Neural progenitor cell (in vitro differentiated cells): ENCODE data around the gene DPYD. TPM values are rescaled to one million over a fixed set of nuclear protein-coding genes. Genes with fewer than 3 reads are reported as not detected.

Source experiments
- DNase-seq: peaks from one replicate; pipeline ENCODE4 v3.0.0-alpha.2; 2016; ENCODE audit warnings: low spot score
- H2AFZ ChIP-seq: fragments of 200-600 bp; sonication (generic); replicated peaks from 2 replicates; pipeline ENCODE4 v1.6.1; 2016; ENCODE audit warnings: antibody characterized with exemption
- H3F3A ChIP-seq: fragments of 200-600 bp; sonication (generic); 2 replicates; pipeline ENCODE4 v1.6.1; 2016; ENCODE audit warnings: antibody characterized with exemption, low read depth
- H3K27ac ChIP-seq: fragments of 200-600 bp; sonication (generic); 2 replicates; pipeline ENCODE4 v1.5.1; 2016; ENCODE audit warnings: mild to moderate bottlenecking
- H3K27me3 ChIP-seq: fragments of 200-600 bp; sonication (generic); 2 replicates; pipeline ENCODE4 v1.6.1; 2016; ENCODE audit warnings: mild to moderate bottlenecking, moderate library complexity
- H3K36me3 ChIP-seq: fragments of 200-600 bp; sonication (generic); 2 replicates; pipeline ENCODE4 v1.5.1; 2016
- H3K4me1 ChIP-seq: fragments of 200-600 bp; sonication (generic); 2 replicates; pipeline ENCODE4 v1.6.1; 2016; ENCODE audit warnings: mixed run types
- H3K4me2 ChIP-seq: fragments of 200-600 bp; sonication (generic); 2 replicates; pipeline ENCODE4 v1.6.1; 2016
- H3K4me3 ChIP-seq: fragments of 200-600 bp; sonication (generic); 2 replicates; pipeline ENCODE4 v1.5.1; 2016
- H3K79me2 ChIP-seq: fragments of 200-600 bp; sonication (generic); 2 replicates; pipeline ENCODE4 v1.6.1; 2016; ENCODE audit warnings: low read depth
- H3K9ac ChIP-seq: fragments of 200-600 bp; sonication (generic); 2 replicates; pipeline ENCODE4 v1.6.1; 2016
- H3K9me3 ChIP-seq: fragments of 200-600 bp; sonication (generic); 2 replicates; pipeline ENCODE4 v1.5.1; 2016; ENCODE audit warnings: low read depth
- H4K20me1 ChIP-seq: fragments of 200-600 bp; sonication (generic); 2 replicates; pipeline ENCODE4 v1.6.1; 2016; ENCODE audit warnings: low read depth
- H3K27ac Mint-ChIP-seq: 3 replicates; pipeline ENCODE4 v1.8.0; 2021; ENCODE audit warnings: mixed read lengths
- H3K27me3 Mint-ChIP-seq: 2 replicates; pipeline ENCODE4 v1.8.0; 2022; ENCODE audit warnings: low read depth, mild to moderate bottlenecking, inconsistent platforms, moderate library complexity, mixed read lengths; ENCODE audit not compliant: insufficient read depth
- H3K36me3 Mint-ChIP-seq: 3 replicates; pipeline ENCODE4 v1.8.0; 2021; ENCODE audit warnings: mixed read lengths
- H3K4me1 Mint-ChIP-seq: 3 replicates; pipeline ENCODE4 v1.8.0; 2021; ENCODE audit warnings: mixed read lengths
- H3K4me3 Mint-ChIP-seq: 3 replicates; pipeline ENCODE4 v1.8.0; 2021; ENCODE audit warnings: mild to moderate bottlenecking, moderate library complexity, mixed read lengths
- H3K9me3 Mint-ChIP-seq: 3 replicates; pipeline ENCODE4 v1.8.0; 2020; ENCODE audit warnings: mixed read lengths
- EZH2 ChIP-seq: fragments of 200-600 bp; sonication (generic); IDR thresholded peaks from 2 replicates; pipeline ENCODE4 v1.6.1; 2017; ENCODE audit warnings: antibody characterized with exemption, mild to moderate bottlenecking, moderate library complexity
- EZH2phosphoT487 ChIP-seq: fragments of 200-600 bp; sonication (generic); IDR thresholded peaks from 2 replicates; pipeline ENCODE4 v1.6.1; 2017; ENCODE audit warnings: antibody characterized with exemption
- total RNA-seq: library from RNA; depleted of rRNA; stranded (reverse); fragments of >200 nt; gene quantifications from 2 replicates; pipeline ENCODE4 v1.2.3, GENCODE V29; 2015; ENCODE audit warnings: low replicate concordance
- TF ChIP-seq, protein P1 (sequence below): fragments of 200-600 bp; sonication (generic); IDR thresholded peaks from 2 replicates; pipeline ENCODE4 v1.5.1; 2017; ENCODE audit warnings: antibody characterized with exemption, mild to moderate bottlenecking

The DPYD gene
- total RNA-seq, 1 donor from 2014 or later: 0.43 TPM

DNA sequence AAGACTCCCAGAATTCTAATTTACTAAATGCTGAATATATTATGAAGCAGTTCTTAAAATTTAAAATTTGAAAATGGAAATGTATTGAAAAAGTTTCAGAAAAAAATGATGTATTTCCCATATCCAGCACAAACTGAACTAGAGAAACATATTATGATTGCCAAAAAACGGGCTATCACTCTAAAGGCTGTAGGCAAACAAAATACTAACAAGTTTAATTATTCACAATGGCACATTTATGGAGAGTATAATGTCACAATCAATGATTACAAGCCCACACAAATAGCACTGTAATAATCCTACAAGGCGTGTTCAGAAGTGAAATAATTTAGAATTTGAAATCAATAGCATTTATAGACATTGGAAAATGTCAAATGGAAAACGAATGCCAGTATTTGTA lies 667.9 kb downstream of the DPYD start:
- peaks cover 3% of the 10 kb centered on the region for H3K36me3 Mint-ChIP-seq
- Histone ChIP-seq H3K36me3 (no peaks in the 10 kb centered on the region), H3K4me2 (no peak overlapping the region), H2AFZ (no peak overlapping the region), H3K27me3 (no peaks in the 10 kb centered on the region), H3K79me2 (no peaks in the 10 kb centered on the region), H3K27ac (no peak overlapping the region), H3K4me1 (no peaks in the 10 kb centered on the region), H4K20me1 (no peaks in the 10 kb centered on the region), H3K9ac (no peak overlapping the region), H3K4me3 (no peak overlapping the region), H3K9me3 (no peaks in the 10 kb centered on the region), H3F3A (no peaks in the 10 kb centered on the region)
- no peak overlapping the region for H3K27ac Mint-ChIP-seq
- H3K4me1 Mint-ChIP-seq: no peaks in the 10 kb centered on the region
- TF ChIP-seq, protein P1, sequence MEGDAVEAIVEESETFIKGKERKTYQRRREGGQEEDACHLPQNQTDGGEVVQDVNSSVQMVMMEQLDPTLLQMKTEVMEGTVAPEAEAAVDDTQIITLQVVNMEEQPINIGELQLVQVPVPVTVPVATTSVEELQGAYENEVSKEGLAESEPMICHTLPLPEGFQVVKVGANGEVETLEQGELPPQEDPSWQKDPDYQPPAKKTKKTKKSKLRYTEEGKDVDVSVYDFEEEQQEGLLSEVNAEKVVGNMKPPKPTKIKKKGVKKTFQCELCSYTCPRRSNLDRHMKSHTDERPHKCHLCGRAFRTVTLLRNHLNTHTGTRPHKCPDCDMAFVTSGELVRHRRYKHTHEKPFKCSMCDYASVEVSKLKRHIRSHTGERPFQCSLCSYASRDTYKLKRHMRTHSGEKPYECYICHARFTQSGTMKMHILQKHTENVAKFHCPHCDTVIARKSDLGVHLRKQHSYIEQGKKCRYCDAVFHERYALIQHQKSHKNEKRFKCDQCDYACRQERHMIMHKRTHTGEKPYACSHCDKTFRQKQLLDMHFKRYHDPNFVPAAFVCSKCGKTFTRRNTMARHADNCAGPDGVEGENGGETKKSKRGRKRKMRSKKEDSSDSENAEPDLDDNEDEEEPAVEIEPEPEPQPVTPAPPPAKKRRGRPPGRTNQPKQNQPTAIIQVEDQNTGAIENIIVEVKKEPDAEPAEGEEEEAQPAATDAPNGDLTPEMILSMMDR: no peak
- TF ChIP-seq EZH2: no peak
- no peak for TF ChIP-seq EZH2phosphoT487
- H3K4me3 Mint-ChIP-seq: no peak overlapping the region
- peaks cover 5% of the 10 kb centered on the region for H3K9me3 Mint-ChIP-seq
- DNase-seq: no peak
- no peaks in the 10 kb centered on the region for H3K27me3 Mint-ChIP-seq

DNA sequence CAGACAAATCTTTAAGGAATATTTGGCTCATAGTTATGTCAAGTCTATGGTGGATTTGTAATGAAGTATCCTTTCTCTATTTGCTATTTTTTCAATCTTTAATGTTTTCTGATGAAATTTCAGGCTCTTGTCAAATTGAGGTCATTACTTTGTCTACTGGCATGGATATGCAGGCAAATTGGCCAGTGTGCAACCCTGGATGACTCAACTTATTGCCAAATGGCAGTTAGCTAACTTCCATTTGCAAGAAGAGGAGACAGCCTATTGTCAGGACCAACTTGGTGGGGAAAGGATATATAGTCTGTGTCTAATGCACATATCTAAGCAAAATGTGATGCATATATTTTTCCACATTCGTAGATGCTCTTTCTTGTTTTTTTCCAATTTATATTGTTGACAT lies 668.8 kb downstream of the DPYD start:
- no peaks in the 10 kb centered on the region for H3K36me3 ChIP-seq
- no peaks in the 10 kb centered on the region for H3K9me3 ChIP-seq
- Mint-ChIP-seq H3K27me3 (no peaks in the 10 kb centered on the region), H3K36me3 (peaks cover 3% of the 10 kb centered on the region), H3K9me3 (peaks cover 5% of the 10 kb centered on the region), H3K4me1 (no peaks in the 10 kb centered on the region), H3K27ac (no peak overlapping the region), H3K4me3 (no peak overlapping the region)
- no peak overlapping the region for H2AFZ ChIP-seq
- no peaks in the 10 kb centered on the region for H3K27me3 ChIP-seq
- H3K4me2 ChIP-seq: no peak overlapping the region
- no peak for DNase-seq
- no peaks in the 10 kb centered on the region for H3K4me1 ChIP-seq
- no peaks in the 10 kb centered on the region for H3F3A ChIP-seq
- H3K4me3 ChIP-seq: no peak overlapping the region
- no peak overlapping the region for H3K9ac ChIP-seq
- no peaks in the 10 kb centered on the region for H3K79me2 ChIP-seq
- H4K20me1 ChIP-seq: no peaks in the 10 kb centered on the region
- TF ChIP-seq, protein P1: no peak
- TF ChIP-seq EZH2 (no peak), EZH2phosphoT487 (no peak)
- H3K27ac ChIP-seq: no peak overlapping the region

DNA sequence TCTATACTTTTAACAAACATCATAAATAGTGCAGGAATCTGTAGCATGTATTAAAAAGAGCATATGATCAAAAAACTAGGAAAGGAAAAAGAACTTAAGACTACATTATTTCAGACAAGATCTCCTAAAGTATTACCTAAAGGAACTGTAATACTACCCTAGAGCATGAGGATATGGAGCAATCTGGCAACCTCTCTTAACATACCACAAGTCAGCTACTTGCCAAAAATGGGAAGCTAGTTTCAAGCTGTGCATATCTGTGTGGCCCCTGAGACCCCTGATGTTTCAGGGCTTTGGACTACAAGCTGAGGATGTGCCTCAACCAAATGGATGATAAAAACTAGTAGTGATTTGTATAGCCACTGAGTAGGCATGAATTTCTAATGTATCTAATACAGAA lies 673.6 kb downstream of the DPYD start:
- no peak overlapping the region for H3K27ac Mint-ChIP-seq
- Histone ChIP-seq H4K20me1 (no peaks in the 10 kb centered on the region), H2AFZ (no peak overlapping the region), H3F3A (no peaks in the 10 kb centered on the region), H3K9ac (no peak overlapping the region), H3K4me1 (no peaks in the 10 kb centered on the region), H3K4me2 (no peak overlapping the region), H3K27ac (no peak overlapping the region), H3K27me3 (no peaks in the 10 kb centered on the region), H3K4me3 (no peak overlapping the region), H3K9me3 (no peaks in the 10 kb centered on the region), H3K36me3 (no peaks in the 10 kb centered on the region), H3K79me2 (no peaks in the 10 kb centered on the region)
- no peaks in the 10 kb centered on the region for H3K4me1 Mint-ChIP-seq
- no peak for DNase-seq
- H3K4me3 Mint-ChIP-seq: no peak overlapping the region
- H3K36me3 Mint-ChIP-seq: peaks cover 3% of the 10 kb centered on the region
- TF ChIP-seq EZH2phosphoT487 (no peak), EZH2 (no peak)
- TF ChIP-seq, protein P1: no peak
- H3K9me3 Mint-ChIP-seq: peaks cover 5% of the 10 kb centered on the region
- H3K27me3 Mint-ChIP-seq: no peaks in the 10 kb centered on the region

DNA sequence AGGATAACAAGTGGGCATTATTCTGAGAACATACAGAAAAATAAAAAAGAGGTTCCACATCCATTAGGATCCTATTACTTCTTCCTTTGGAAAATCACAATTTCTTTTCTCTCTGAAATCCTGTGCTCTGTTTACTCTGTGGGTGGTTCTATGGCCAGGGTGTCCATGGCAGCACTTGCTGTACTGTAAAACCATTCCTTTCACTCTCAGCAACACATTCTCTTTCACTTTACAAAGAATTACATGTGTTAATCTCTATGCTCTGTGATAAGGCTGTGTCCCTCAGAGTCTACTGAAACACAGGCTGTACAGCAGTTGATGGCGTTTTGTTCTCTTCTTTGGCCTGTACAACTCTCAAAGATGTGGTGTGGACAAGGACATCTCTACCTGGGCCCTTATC lies 675.2 kb downstream of the DPYD start:
- TF ChIP-seq EZH2 (no peak), EZH2phosphoT487 (no peak)
- TF ChIP-seq, protein P1: no peak
- no peaks in the 10 kb centered on the region for H3K27me3 ChIP-seq
- H3K4me1 ChIP-seq: no peaks in the 10 kb centered on the region
- no peak overlapping the region for H3K9ac ChIP-seq
- no peaks in the 10 kb centered on the region for H3K9me3 ChIP-seq
- H3K79me2 ChIP-seq: no peaks in the 10 kb centered on the region
- no peaks in the 10 kb centered on the region for H3K36me3 ChIP-seq
- no peak overlapping the region for H3K4me3 ChIP-seq
- H3K4me2 ChIP-seq: no peak overlapping the region
- DNase-seq: no peak
- no peaks in the 10 kb centered on the region for H3F3A ChIP-seq
- no peaks in the 10 kb centered on the region for H4K20me1 ChIP-seq
- H3K27ac Mint-ChIP-seq: no peak overlapping the region
- no peak overlapping the region for H3K27ac ChIP-seq
- no peak overlapping the region for H3K4me3 Mint-ChIP-seq
- H2AFZ ChIP-seq: peak overlapping the region; percentile 65
- peaks cover 5% of the 10 kb centered on the region for H3K9me3 Mint-ChIP-seq
- H3K36me3 Mint-ChIP-seq: peaks cover 3% of the 10 kb centered on the region
- H3K27me3 Mint-ChIP-seq: no peaks in the 10 kb centered on the region
- H3K4me1 Mint-ChIP-seq: no peaks in the 10 kb centered on the region
